Neural cell (in vitro differentiated cells): ENCODE measurements around the gene PHLDB1. TPM values are rescaled to one million over a fixed set of nuclear protein-coding genes. Genes with fewer than 3 reads are reported as not detected.

Source experiments
- H2AFZ ChIP-seq: fragments of 200-600, 300-800 bp; sonication (generic), shearing (Covaris generic); 2 replicates; pipeline ENCODE4 v1.6.0; 2014; ENCODE audit warnings: low read depth, mild to moderate bottlenecking, antibody characterized with exemption, low read length, moderate library complexity
- H3F3A ChIP-seq: fragments of 200-600 bp; shearing (Covaris generic); 2 replicates; pipeline ENCODE4 v1.6.1; 2016; ENCODE audit warnings: mild to moderate bottlenecking, moderate library complexity, mixed read lengths, antibody characterized with exemption, low read length; ENCODE audit not compliant: insufficient read depth, poor library complexity, severe bottlenecking
- H3K27ac ChIP-seq: fragments of 200-600, 300-800 bp; sonication (generic), shearing (Covaris generic); 2 replicates; pipeline ENCODE4 v1.5.1; 2014; ENCODE audit warnings: mild to moderate bottlenecking, low read length, moderate library complexity
- H3K27me3 ChIP-seq: fragments of 300-800, 200-600 bp; sonication (generic), shearing (Covaris generic); 2 replicates; pipeline ENCODE4 v1.6.0; 2014; ENCODE audit warnings: mild to moderate bottlenecking, low read depth, low read length, moderate library complexity; ENCODE audit not compliant: insufficient read depth
- H3K36me3 ChIP-seq: fragments of 300-800, 200-600 bp; sonication (generic), shearing (Covaris generic); 2 replicates; pipeline ENCODE4 v1.5.1; 2014; ENCODE audit warnings: mild to moderate bottlenecking, antibody characterized with exemption, low read length, moderate library complexity; ENCODE audit not compliant: insufficient read depth
- H3K4me2 ChIP-seq: fragments of 300-800, 200-600 bp; sonication (generic), shearing (Covaris generic); 2 replicates; pipeline ENCODE4 v1.6.0; 2014; ENCODE audit warnings: mild to moderate bottlenecking, low read length
- H3K4me3 ChIP-seq: fragments of 300-800, 200-600 bp; sonication (generic), shearing (Covaris generic); 2 replicates; pipeline ENCODE4 v1.5.1; 2014; ENCODE audit warnings: mild to moderate bottlenecking, low read length, moderate library complexity
- H3K79me2 ChIP-seq: fragments of 200-600 bp; shearing (Covaris generic); replicated peaks from 2 replicates; pipeline ENCODE4 v1.6.0; 2014; ENCODE audit warnings: mild to moderate bottlenecking, low read length, moderate library complexity; ENCODE audit not compliant: insufficient read depth
- H3K9ac ChIP-seq: fragments of 300-800, 200-600 bp; sonication (generic), shearing (Covaris generic); 2 replicates; pipeline ENCODE4 v1.6.1; 2016; ENCODE audit warnings: mild to moderate bottlenecking, low read length, mixed read lengths
- H3K9me2 ChIP-seq: fragments of 200-600 bp; shearing (Covaris generic); 2 replicates; pipeline ENCODE4 v1.6.1; 2016; ENCODE audit warnings: mild to moderate bottlenecking, low read length, mixed read lengths; ENCODE audit not compliant: insufficient read depth
- H3K9me3 ChIP-seq: fragments of 200-600, 300-800 bp; sonication (generic), shearing (Covaris generic); 2 replicates; pipeline ENCODE4 v1.6.1; 2016; ENCODE audit warnings: mild to moderate bottlenecking, mixed run types, low read length, moderate library complexity, mixed read lengths
- H4K20me1 ChIP-seq: fragments of 200-600 bp; shearing (Covaris generic); 2 replicates; pipeline ENCODE4 v1.6.1; 2016; ENCODE audit warnings: mild to moderate bottlenecking, mixed run types; ENCODE audit not compliant: insufficient read depth
- EP300 ChIP-seq: fragments of 450-650 bp; conservative IDR thresholded peaks from 2 replicates; pipeline ENCODE4 v1.6.1; 2014; ENCODE audit warnings: antibody characterized with exemption, mild to moderate bottlenecking, moderate library complexity; ENCODE audit not compliant: poor library complexity, severe bottlenecking
- EZH2 ChIP-seq: fragments of 200-600, 300-800 bp; shearing (Covaris generic), sonication (generic); IDR thresholded peaks from 2 replicates; pipeline ENCODE4 v1.6.1; 2014; ENCODE audit warnings: antibody characterized with exemption, low read length, borderline replicate concordance, mild to moderate bottlenecking; ENCODE audit not compliant: insufficient read depth, poor library complexity, severe bottlenecking
- MXI1 ChIP-seq: fragments of 450-650 bp; conservative IDR thresholded peaks from 2 replicates; pipeline ENCODE4 v1.6.1; 2014; ENCODE audit warnings: antibody characterized with exemption, mild to moderate bottlenecking; ENCODE audit not compliant: poor library complexity, severe bottlenecking
- POLR2AphosphoS5 ChIP-seq: IDR thresholded peaks from 2 replicates; pipeline ENCODE4 v1.6.1; 2012
- RAD21 ChIP-seq: fragments of 450-650 bp; conservative IDR thresholded peaks from 2 replicates; pipeline ENCODE4 v1.6.1; 2014; ENCODE audit warnings: antibody characterized with exemption, mild to moderate bottlenecking, moderate library complexity
- SMC3 ChIP-seq: fragments of 450-650 bp; conservative IDR thresholded peaks from 2 replicates; pipeline ENCODE4 v1.6.1; 2014; ENCODE audit warnings: antibody characterized with exemption, mild to moderate bottlenecking, moderate library complexity; ENCODE audit not compliant: poor library complexity
- TAF1 ChIP-seq: IDR thresholded peaks from 2 replicates; pipeline ENCODE4 v1.6.1; 2012; ENCODE audit warnings: low read depth
- polyA plus RNA-seq: library from polyadenylated mRNA; depleted of rRNA; stranded (reverse); fragments of >200 nt; gene quantifications from 2 replicates; pipeline ENCODE4 v1.2.3, GENCODE V29; 2014
- TF ChIP-seq, protein P1 (sequence below): IDR thresholded peaks from 2 replicates; pipeline ENCODE4 v1.6.1; 2012; ENCODE audit warnings: borderline replicate concordance
- TF ChIP-seq, protein P2 (sequence below): fragments of 450-650 bp; IDR thresholded peaks from 2 replicates; pipeline ENCODE4 v1.5.1; 2014; ENCODE audit warnings: antibody characterized with exemption, mild to moderate bottlenecking, moderate library complexity; ENCODE audit not compliant: poor library complexity, severe bottlenecking

The PHLDB1 gene
- polyA plus RNA-seq, 1 donor from 2014 or later, result 114 TPM

DNA sequence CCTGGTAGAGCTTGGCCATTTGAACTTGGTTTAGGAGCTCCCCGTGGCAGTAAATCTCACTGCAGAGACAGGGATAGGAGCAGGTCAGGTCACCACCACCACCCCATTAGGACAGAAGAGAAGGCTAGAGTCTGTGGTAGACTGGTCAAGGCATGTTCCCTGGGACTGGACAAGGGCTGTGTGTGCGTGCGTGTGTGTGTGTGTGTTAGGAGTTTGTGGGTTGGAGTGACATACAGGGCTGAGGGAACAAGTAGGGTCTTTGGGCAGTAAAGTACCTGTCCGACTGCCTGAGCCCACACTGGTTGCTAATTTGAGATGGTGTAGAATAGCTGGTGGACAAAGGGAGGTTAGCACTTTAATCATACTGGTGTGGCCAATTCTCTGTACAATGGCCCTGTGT lies 56.0 kb downstream of the PHLDB1 start:
- Histone ChIP-seq H3K4me3 (no peak overlapping the region), H3F3A (no peaks in the 10 kb centered on the region), H3K9ac (no peak overlapping the region), H3K27me3 (no peaks in the 10 kb centered on the region), H3K9me3 (no peaks in the 10 kb centered on the region), H2AFZ (no peak overlapping the region), H3K27ac (no peak overlapping the region), H3K4me2 (no peak overlapping the region), H3K36me3 (no peaks in the 10 kb centered on the region), H3K9me2 (no peaks in the 10 kb centered on the region), H4K20me1 (no peaks in the 10 kb centered on the region), H3K79me2 (no peaks in the 10 kb centered on the region)
- no peak for TF ChIP-seq MXI1
- TF ChIP-seq POLR2AphosphoS5, result no peak
- TF ChIP-seq EP300, result no peak
- no peak for TF ChIP-seq RAD21
- no peak for TF ChIP-seq TAF1
- TF ChIP-seq EZH2, result no peak
- TF ChIP-seq, protein P1, sequence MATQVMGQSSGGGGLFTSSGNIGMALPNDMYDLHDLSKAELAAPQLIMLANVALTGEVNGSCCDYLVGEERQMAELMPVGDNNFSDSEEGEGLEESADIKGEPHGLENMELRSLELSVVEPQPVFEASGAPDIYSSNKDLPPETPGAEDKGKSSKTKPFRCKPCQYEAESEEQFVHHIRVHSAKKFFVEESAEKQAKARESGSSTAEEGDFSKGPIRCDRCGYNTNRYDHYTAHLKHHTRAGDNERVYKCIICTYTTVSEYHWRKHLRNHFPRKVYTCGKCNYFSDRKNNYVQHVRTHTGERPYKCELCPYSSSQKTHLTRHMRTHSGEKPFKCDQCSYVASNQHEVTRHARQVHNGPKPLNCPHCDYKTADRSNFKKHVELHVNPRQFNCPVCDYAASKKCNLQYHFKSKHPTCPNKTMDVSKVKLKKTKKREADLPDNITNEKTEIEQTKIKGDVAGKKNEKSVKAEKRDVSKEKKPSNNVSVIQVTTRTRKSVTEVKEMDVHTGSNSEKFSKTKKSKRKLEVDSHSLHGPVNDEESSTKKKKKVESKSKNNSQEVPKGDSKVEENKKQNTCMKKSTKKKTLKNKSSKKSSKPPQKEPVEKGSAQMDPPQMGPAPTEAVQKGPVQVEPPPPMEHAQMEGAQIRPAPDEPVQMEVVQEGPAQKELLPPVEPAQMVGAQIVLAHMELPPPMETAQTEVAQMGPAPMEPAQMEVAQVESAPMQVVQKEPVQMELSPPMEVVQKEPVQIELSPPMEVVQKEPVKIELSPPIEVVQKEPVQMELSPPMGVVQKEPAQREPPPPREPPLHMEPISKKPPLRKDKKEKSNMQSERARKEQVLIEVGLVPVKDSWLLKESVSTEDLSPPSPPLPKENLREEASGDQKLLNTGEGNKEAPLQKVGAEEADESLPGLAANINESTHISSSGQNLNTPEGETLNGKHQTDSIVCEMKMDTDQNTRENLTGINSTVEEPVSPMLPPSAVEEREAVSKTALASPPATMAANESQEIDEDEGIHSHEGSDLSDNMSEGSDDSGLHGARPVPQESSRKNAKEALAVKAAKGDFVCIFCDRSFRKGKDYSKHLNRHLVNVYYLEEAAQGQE, result no peak
- TF ChIP-seq SMC3, result no peak
- TF ChIP-seq, protein P2, sequence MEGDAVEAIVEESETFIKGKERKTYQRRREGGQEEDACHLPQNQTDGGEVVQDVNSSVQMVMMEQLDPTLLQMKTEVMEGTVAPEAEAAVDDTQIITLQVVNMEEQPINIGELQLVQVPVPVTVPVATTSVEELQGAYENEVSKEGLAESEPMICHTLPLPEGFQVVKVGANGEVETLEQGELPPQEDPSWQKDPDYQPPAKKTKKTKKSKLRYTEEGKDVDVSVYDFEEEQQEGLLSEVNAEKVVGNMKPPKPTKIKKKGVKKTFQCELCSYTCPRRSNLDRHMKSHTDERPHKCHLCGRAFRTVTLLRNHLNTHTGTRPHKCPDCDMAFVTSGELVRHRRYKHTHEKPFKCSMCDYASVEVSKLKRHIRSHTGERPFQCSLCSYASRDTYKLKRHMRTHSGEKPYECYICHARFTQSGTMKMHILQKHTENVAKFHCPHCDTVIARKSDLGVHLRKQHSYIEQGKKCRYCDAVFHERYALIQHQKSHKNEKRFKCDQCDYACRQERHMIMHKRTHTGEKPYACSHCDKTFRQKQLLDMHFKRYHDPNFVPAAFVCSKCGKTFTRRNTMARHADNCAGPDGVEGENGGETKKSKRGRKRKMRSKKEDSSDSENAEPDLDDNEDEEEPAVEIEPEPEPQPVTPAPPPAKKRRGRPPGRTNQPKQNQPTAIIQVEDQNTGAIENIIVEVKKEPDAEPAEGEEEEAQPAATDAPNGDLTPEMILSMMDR, result no peak

DNA sequence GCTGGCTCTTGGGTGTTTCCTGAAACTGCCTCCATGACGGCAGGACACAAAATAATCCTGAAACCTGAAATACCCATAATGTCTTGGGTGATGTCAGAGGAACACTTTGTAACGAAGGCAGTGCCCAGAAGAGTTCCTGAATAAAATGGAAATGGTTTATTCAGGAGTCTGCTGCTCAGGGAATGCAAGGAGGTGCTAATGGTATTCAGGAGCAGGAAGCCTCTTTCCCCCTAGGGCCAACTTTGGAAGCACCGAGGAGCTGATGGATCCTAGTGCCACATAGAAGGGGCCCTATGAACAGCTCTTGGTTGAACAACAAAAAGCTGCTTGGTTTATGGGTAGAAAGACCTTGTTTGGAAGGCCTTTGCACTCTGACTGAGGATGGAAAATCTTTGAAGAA lies 56.5 kb downstream of the PHLDB1 start:
- Histone ChIP-seq H3K9ac (no peak overlapping the region), H3K27ac (no peak overlapping the region), H4K20me1 (no peaks in the 10 kb centered on the region), H3K36me3 (no peaks in the 10 kb centered on the region), H2AFZ (no peak overlapping the region), H3K9me3 (no peaks in the 10 kb centered on the region), H3K4me3 (no peak overlapping the region), H3F3A (no peaks in the 10 kb centered on the region), H3K27me3 (no peaks in the 10 kb centered on the region), H3K4me2 (no peak overlapping the region), H3K9me2 (no peaks in the 10 kb centered on the region), H3K79me2 (no peaks in the 10 kb centered on the region)
- TF ChIP-seq EP300 (no peak), EZH2 (no peak), MXI1 (no peak), SMC3 (no peak), POLR2AphosphoS5 (no peak), RAD21 (no peak)
- TF ChIP-seq, protein P2, result no peak
